Fibroblast of lung (primary cell): Measurements from ENCODE around the gene CAMK1G. TPM values are rescaled to one million over a fixed set of nuclear protein-coding genes. Genes with fewer than 3 reads are reported as not detected.

Experiments used
- DNase-seq, 2 donors: peaks; one replicate each; pipeline versions ENCODE4 v3.0.0 to v3.0.0-alpha.2; 2010; ENCODE audit warnings: low read depth in 2 of 2
- H2AFZ ChIP-seq: 2 replicates; pipeline ENCODE4 v1.5.1; 2012; ENCODE audit warnings: low read length, control low read depth, inconsistent platforms
- H3K27ac ChIP-seq: 2 replicates; pipeline ENCODE4 v1.5.1; 2011; ENCODE audit warnings: low read length, control low read depth; ENCODE audit not compliant: insufficient read depth
- H3K27me3 ChIP-seq: 2 replicates; pipeline ENCODE4 v1.5.1; 2011; ENCODE audit warnings: mild to moderate bottlenecking, low read length; ENCODE audit not compliant: control insufficient read depth, insufficient read depth
- H3K36me3 ChIP-seq: 2 replicates; pipeline ENCODE4 v1.5.1; 2011; ENCODE audit warnings: low read length; ENCODE audit not compliant: control insufficient read depth, insufficient read depth
- H3K4me1 ChIP-seq: 2 replicates; pipeline ENCODE4 v1.5.1; 2011; ENCODE audit warnings: low read length; ENCODE audit not compliant: control insufficient read depth, insufficient read depth; ENCODE audit errors: extremely low read depth
- H3K4me2 ChIP-seq: 2 replicates; pipeline ENCODE4 v1.5.1; 2011; ENCODE audit warnings: low read length, control low read depth; ENCODE audit not compliant: insufficient read depth; ENCODE audit errors: extremely low read depth
- H3K4me3 ChIP-seq, 4 experiments: fragments of 200-600 bp in 1 of 4; sonication (generic) in 1 of 4; replicated peaks in 1 of 4; 2 replicates each; pipeline ENCODE4 v1.5.1; 2011 to 2016; ENCODE audit warnings: low read length in 4 of 4, low read depth in 3 of 4, mild to moderate bottlenecking in 3 of 4, control low read depth in 2 of 4, inconsistent platforms in 1 of 4, mixed read lengths in 1 of 4; ENCODE audit not compliant: insufficient read depth in 1 of 4; ENCODE audit errors: control extremely low read depth in 1 of 4
- H3K79me2 ChIP-seq: 2 replicates; pipeline ENCODE4 v1.5.1; 2012; ENCODE audit warnings: mild to moderate bottlenecking, low read length, inconsistent platforms; ENCODE audit not compliant: control insufficient read depth, insufficient read depth
- H3K9ac ChIP-seq: 2 replicates; pipeline ENCODE4 v1.5.1; 2011; ENCODE audit warnings: mild to moderate bottlenecking, low read length, control low read depth; ENCODE audit not compliant: insufficient read depth
- H3K9me3 ChIP-seq: 2 replicates; pipeline ENCODE4 v1.5.1; 2012; ENCODE audit warnings: low read depth, low read length; ENCODE audit not compliant: control insufficient read depth, insufficient read depth
- H4K20me1 ChIP-seq: 2 replicates; pipeline ENCODE4 v1.5.1; 2011; ENCODE audit warnings: low read length; ENCODE audit not compliant: control insufficient read depth, insufficient read depth; ENCODE audit errors: extremely low read depth
- CTCF ChIP-seq, 2 donors: IDR thresholded peaks in 1 of 2; conservative IDR thresholded peaks in 1 of 2; 1 replicate in 1 of 2; 2 replicates in 1 of 2; pipeline ENCODE4 v1.5.1; 2011 to 2012; ENCODE audit warnings: low read length in 2 of 2, control low read depth in 1 of 2, inconsistent platforms in 1 of 2, low read depth in 1 of 2, mild to moderate bottlenecking in 1 of 2
- EZH2 ChIP-seq: IDR thresholded peaks from 2 replicates; pipeline ENCODE4 v1.5.1; 2012; ENCODE audit warnings: low read length, control low read depth, mild to moderate bottlenecking; ENCODE audit errors: missing control alignments
- polyA plus RNA-seq, 2 donors: library from polyadenylated mRNA; depleted of rRNA in 1 of 2; stranded (reverse) in 1 of 2; unstranded in 1 of 2; fragments of >200 nt; gene quantifications; 2 replicates each; pipeline ENCODE4 v1.2.1, GENCODE V29; 2011 to 2012; ENCODE audit warnings: missing spikeins in 1 of 2
- total RNA-seq: library from RNA; depleted of rRNA; stranded (reverse); fragments of >200 nt; gene quantifications from 2 replicates; pipeline ENCODE4 v1.2.1, GENCODE V29; 2014

The CAMK1G gene
- total and polyA plus RNA-seq, 2 donors (not counting 1 experiment from before 2014, with no cell fraction given), result 0.96 to 1.7 TPM

GRCh38 chr1:209618291-209618690 is 34.8 kb downstream of the CAMK1G start:
- Histone ChIP-seq H3K79me2 (no peaks in the 10 kb centered on the region), H3K4me1 (no peaks in the 10 kb centered on the region), H3K9me3 (no peaks in the 10 kb centered on the region), H3K27ac (no peak overlapping the region), H2AFZ (no peak overlapping the region), H3K36me3 (no peaks in the 10 kb centered on the region), H3K27me3 (no peaks in the 10 kb centered on the region), H3K9ac (no peak overlapping the region), H3K4me2 (no peak overlapping the region), H4K20me1 (no peaks in the 10 kb centered on the region), H3K4me3 (no peak overlapping the region)
- TF ChIP-seq CTCF (conservative IDR thresholded peaks at IDR 0.05 in 1 of 2, IDR thresholded peaks at IDR 0.05 in 1 of 2; ENCODE audit: low read depth in 1 of 2, low read length in 2 of 2), result no peak
- TF ChIP-seq EZH2, result no peak
- DNase-seq, result no peak

GRCh38 chr1:209618756-209619420 is 35.4 kb downstream of the CAMK1G start:
- Histone ChIP-seq H3K9ac (no peak overlapping the region), H3K4me3 (no peak overlapping the region), H3K27ac (no peak overlapping the region), H3K4me1 (no peaks in the 10 kb centered on the region), H3K36me3 (no peaks in the 10 kb centered on the region), H3K4me2 (no peak overlapping the region), H2AFZ (no peak overlapping the region), H4K20me1 (no peaks in the 10 kb centered on the region), H3K27me3 (no peaks in the 10 kb centered on the region), H3K9me3 (no peaks in the 10 kb centered on the region), H3K79me2 (no peaks in the 10 kb centered on the region)
- DNase-seq, result no peak
- TF ChIP-seq CTCF (conservative IDR thresholded peaks at IDR 0.05 in 1 of 2, IDR thresholded peaks at IDR 0.05 in 1 of 2; ENCODE audit: low read depth in 1 of 2, low read length in 2 of 2) (no peak), EZH2 (no peak)

- Histone ChIP-seq H3K79me2 (no peaks in the 10 kb centered on the region), H3K27me3 (no peaks in the 10 kb centered on the region), H3K4me2 (no peak overlapping the region), H3K27ac (no peak overlapping the region), H3K9ac (no peak overlapping the region), H4K20me1 (no peaks in the 10 kb centered on the region), H3K4me3 (no peak overlapping the region), H2AFZ (no peak overlapping the region), H3K9me3 (no peaks in the 10 kb centered on the region), H3K4me1 (no peaks in the 10 kb centered on the region), H3K36me3 (no peaks in the 10 kb centered on the region)
- no peak for TF ChIP-seq CTCF (conservative IDR thresholded peaks at IDR 0.05 in 1 of 2, IDR thresholded peaks at IDR 0.05 in 1 of 2; ENCODE audit: low read depth in 1 of 2, low read length in 2 of 2)
- TF ChIP-seq EZH2, result no peak
- DNase-seq, result no peak
Observed at GRCh38 chr1:209619696-209620486, 36.4 kb downstream of the CAMK1G start.
